ENCODE measurements around the gene TIMD4.

GRCh38 chr5:156950716-156951115 lies 12.3 kb downstream of the TIMD4 start:
- TF ChIP-seq TCF7L2 (IDR thresholded peaks at IDR 0.05; ENCODE audit: low read depth, low read length) (no peak), CTCF (IDR thresholded peaks at IDR 0.05) (no peak), POLR2AphosphoS5 (IDR thresholded peaks at IDR 0.05; ENCODE audit: low read depth, low read length) (no peak), SIN3A (IDR thresholded peaks at IDR 0.05; ENCODE audit: borderline replicate concordance, insufficient read depth, low read depth, low read length) (no peak)
